HEK293T (cell line): ENCODE data around the gene RPSA.
"Not testable (repeated sequence)": the region's sequence is repeated elsewhere in the genome, so short reads cannot be mapped to it uniquely, and the experiment has no call there.

Experiments used
- CTCF ChIA-PET: fragments of 350-600 bp; formaldehyde crosslinking; extraction: SDS; loops from one replicate; lab custom pipeline; 2021; ENCODE audit warnings: antibody characterized with exemption, inconsistent platforms; lab: Yijun Ruan, JAX
- POLR2A ChIA-PET: fragments of 350-600 bp; formaldehyde crosslinking; extraction: SDS; loops from one replicate; lab custom pipeline; 2020; ENCODE audit warnings: antibody characterized with exemption, inconsistent platforms; lab: Yijun Ruan, JAX
- DNase-seq: peaks from one replicate; pipeline ENCODE4 v3.0.0; 2012; ENCODE audit warnings: mixed read lengths; ENCODE audit errors: extremely low spot score
- ARNT ChIP-seq: fragments of 450-650 bp; IDR thresholded peaks from 2 replicates; pipeline ENCODE4 v1.6.1; 2017; ENCODE audit warnings: mild to moderate bottlenecking
- BHLHE40 ChIP-seq: fragments of 450-650 bp; IDR thresholded peaks from 2 replicates; pipeline ENCODE4 v1.6.1; 2016; ENCODE audit warnings: mild to moderate bottlenecking, moderate library complexity, borderline replicate concordance
- CTBP1 ChIP-seq: fragments of 450-650 bp; IDR thresholded peaks from 2 replicates; pipeline ENCODE4 v1.6.1; 2016; ENCODE audit warnings: borderline replicate concordance
- ELF4 ChIP-seq: fragments of 450-650 bp; IDR thresholded peaks from 2 replicates; pipeline ENCODE4 v1.6.1; 2017; ENCODE audit warnings: antibody characterized with exemption
- FOXA1 ChIP-seq: fragments of 450-650 bp; IDR thresholded peaks from 2 replicates; pipeline ENCODE4 v1.6.1; 2016; ENCODE audit warnings: mild to moderate bottlenecking
- FOXK2 ChIP-seq: fragments of 450-650 bp; IDR thresholded peaks from 2 replicates; pipeline ENCODE4 v1.6.1; 2016; ENCODE audit warnings: mild to moderate bottlenecking
- FOXM1 ChIP-seq: fragments of 450-650 bp; IDR thresholded peaks from 2 replicates; pipeline ENCODE4 v1.6.1; 2017; ENCODE audit warnings: mild to moderate bottlenecking, borderline replicate concordance
- HDGF ChIP-seq: fragments of 450-650 bp; IDR thresholded peaks from 2 replicates; pipeline ENCODE4 v1.6.1; 2017; ENCODE audit warnings: antibody characterized with exemption, borderline replicate concordance
- L3MBTL2 ChIP-seq: fragments of 450-650 bp; conservative IDR thresholded peaks from 2 replicates; pipeline ENCODE4 v1.6.1; 2016; ENCODE audit warnings: mild to moderate bottlenecking
- LEF1 ChIP-seq: fragments of 450-650 bp; IDR thresholded peaks from 2 replicates; pipeline ENCODE4 v1.6.1; 2017; ENCODE audit warnings: mild to moderate bottlenecking, borderline replicate concordance
- NFRKB ChIP-seq: fragments of 450-650 bp; IDR thresholded peaks from 2 replicates; pipeline ENCODE4 v1.6.1; 2016; ENCODE audit warnings: mild to moderate bottlenecking, moderate library complexity
- SP1 ChIP-seq: fragments of 450-650 bp; IDR thresholded peaks from 2 replicates; pipeline ENCODE4 v1.6.1; 2017
- SUZ12 ChIP-seq: fragments of 450-650 bp; IDR thresholded peaks from 2 replicates; pipeline ENCODE4 v1.6.1; 2016; ENCODE audit warnings: mild to moderate bottlenecking
- TARDBP ChIP-seq: fragments of 450-650 bp; IDR thresholded peaks from 2 replicates; pipeline ENCODE4 v1.6.1; 2016
- ZNF384 ChIP-seq: fragments of 450-650 bp; IDR thresholded peaks from 2 replicates; pipeline ENCODE4 v1.6.1; 2016
- TF ChIP-seq, protein P1 (sequence below): fragments of 450-650 bp; IDR thresholded peaks from 2 replicates; pipeline ENCODE4 v1.6.1; 2016

Gene RPSA

DNA sequence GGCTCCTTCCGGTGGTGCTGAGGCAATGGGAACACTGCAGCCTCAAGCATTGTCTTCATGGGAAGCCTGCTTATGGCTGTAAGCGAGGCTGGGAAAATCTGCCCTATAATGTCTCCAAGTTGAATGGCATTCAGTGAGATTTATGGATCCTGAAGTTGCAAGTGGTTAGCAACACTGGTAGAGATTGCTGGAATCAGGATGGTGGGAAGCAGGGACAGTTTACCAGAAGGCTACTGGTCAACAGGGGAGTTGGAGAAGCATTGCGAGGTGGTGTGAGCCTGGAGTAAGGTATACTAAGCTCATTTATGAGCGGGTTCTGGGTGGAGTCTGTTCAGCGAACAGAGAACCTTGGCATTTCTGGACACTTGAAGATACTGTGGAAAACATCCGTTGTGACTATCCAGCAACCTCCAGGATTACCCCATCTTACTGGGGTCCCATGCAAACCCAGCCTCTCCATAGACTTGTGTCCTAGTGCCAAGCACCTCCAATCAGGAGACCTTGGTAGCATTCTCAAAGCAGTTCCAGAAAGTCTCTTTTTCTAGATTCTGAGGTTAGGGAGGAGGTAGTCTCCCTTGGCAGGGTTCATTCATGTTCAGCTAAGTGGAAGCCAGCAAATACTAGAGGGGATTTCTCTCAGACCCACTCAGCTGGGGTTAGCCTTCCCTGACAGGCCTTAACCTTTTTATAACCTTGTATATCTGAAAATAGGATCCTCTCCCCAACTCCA is 7.3 kb downstream of the RPSA start:
- CTCF ChIA-PET = interaction anchor here (1.0 kb wide), 1 partner anchor 85 kb away, joined by 4 read pairs; no protein-coding TSS in a partner anchor
- TF ChIP-seq, protein P1, sequence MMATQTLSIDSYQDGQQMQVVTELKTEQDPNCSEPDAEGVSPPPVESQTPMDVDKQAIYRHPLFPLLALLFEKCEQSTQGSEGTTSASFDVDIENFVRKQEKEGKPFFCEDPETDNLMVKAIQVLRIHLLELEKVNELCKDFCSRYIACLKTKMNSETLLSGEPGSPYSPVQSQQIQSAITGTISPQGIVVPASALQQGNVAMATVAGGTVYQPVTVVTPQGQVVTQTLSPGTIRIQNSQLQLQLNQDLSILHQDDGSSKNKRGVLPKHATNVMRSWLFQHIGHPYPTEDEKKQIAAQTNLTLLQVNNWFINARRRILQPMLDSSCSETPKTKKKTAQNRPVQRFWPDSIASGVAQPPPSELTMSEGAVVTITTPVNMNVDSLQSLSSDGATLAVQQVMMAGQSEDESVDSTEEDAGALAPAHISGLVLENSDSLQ = peak; percentile 43; the same call in 1 of the 2 replicates
- TF ChIP-seq L3MBTL2 = no peak
- no peak for TF ChIP-seq ELF4
- no peak for TF ChIP-seq SP1
- DNase-seq = no peak
- POLR2A ChIA-PET = no interaction called here

DNA sequence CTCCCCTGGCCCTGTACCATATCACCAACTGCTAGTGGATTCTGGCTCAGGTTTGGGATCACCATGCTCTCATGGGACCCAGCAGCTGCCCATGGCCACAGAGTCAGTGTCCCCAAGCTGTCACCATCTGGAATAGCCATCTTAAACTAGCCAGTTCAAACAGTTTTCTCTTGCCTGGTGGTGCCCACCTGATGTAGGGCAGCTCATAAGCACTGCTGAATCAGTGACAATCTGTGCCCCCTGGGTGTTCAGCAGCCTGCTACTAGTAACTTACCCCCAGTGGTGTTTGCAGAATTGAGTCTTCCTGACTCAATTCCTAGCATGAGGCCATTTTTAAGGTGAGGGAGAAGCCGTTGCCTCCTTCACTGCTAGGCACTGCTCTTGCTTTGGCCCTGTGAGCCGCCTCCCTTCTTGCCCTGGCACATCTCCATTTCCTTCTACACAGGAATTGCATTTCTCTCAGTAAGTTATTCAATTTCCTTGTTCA is 7.9 kb downstream of the RPSA start:
- ChIA-PET CTCF (interaction anchor here (1.4 kb wide), 2 partner anchors 33 to 85 kb away, joined by 5 to 6 read pairs; no protein-coding TSS in a partner anchor), POLR2A (interaction anchor here (3.9 kb wide), 1 partner anchor 8 kb away, joined by 19 read pairs; the partner anchor contains the start of gene RPSA)
- no peak for DNase-seq
- TF ChIP-seq NFRKB = no peak
- TF ChIP-seq CTBP1 = no peak
- no peak for TF ChIP-seq SP1
- TF ChIP-seq TARDBP = no peak
- TF ChIP-seq LEF1 = no peak
- no peak for TF ChIP-seq FOXM1
- no peak for TF ChIP-seq ARNT
- TF ChIP-seq SUZ12 = no peak
- TF ChIP-seq L3MBTL2 = no peak
- TF ChIP-seq FOXK2 = no peak

DNA sequence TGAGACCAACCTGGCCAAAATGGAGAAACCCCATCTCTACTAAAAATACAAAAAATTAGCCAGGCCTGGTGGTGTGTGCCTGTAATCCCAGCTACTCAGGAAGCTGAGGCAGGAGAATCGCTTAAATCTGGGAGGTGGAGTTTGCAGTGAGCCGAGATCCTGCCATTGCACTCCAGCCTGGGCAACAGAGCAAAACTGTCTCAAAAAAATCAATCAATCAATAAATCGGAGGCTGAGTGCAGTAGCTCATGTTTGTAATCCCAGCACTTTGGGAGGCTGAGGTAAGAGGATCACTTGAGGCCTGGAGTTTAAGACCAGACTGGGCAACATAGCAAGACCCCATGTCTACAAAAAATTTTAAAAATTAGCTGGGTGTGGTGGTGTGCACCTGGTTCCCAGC is 8.8 kb downstream of the RPSA start:
- not testable (repeated sequence) for DNase-seq
- CTCF ChIA-PET = interaction anchor here (1.4 kb wide), 2 partner anchors 33 to 84 kb away, joined by 5 to 6 read pairs; no protein-coding TSS in a partner anchor
- POLR2A ChIA-PET = interaction anchor here (3.9 kb wide), 1 partner anchor 8 kb away, joined by 19 read pairs; the partner anchor contains the start of gene RPSA

DNA sequence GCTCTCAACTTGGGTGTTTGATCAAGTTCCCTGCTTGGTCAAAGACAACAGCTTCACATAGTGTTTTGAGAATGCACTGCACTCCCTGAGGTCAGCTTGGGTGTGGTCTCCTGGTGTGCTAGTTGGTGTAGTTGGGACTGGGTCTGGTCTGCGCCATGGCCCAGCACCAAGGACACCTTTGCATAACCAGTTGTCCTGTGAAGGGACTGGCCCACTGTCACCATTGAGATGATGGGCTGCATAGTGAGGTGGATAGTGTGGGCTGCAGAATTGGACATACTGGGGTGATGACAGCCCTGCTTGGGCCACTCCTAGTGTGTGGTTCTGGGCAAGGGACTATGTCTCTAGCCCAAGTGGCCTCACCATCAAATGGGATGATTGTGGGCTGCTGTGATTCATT is 9.5 kb downstream of the RPSA start:
- ChIA-PET CTCF (interaction anchor here (1.4 to 1.5 kb wide), 2 partner anchors 83 kb away, joined by 6 read pairs; no protein-coding TSS in a partner anchor), POLR2A (interaction anchor here (3.9 kb wide), 1 partner anchor 9 kb away, joined by 19 read pairs; the partner anchor contains the start of gene RPSA)
- no peak; the same call in 1 of the 2 replicates for TF ChIP-seq ELF4
- TF ChIP-seq NFRKB = no peak
- TF ChIP-seq TARDBP = no peak
- no peak for TF ChIP-seq FOXA1
- no peak for TF ChIP-seq FOXK2
- TF ChIP-seq SP1 = no peak
- TF ChIP-seq SUZ12 = no peak
- TF ChIP-seq LEF1 = no peak
- no peak for TF ChIP-seq BHLHE40
- TF ChIP-seq CTBP1 = no peak
- no peak for TF ChIP-seq ARNT
- TF ChIP-seq HDGF = no peak
- TF ChIP-seq L3MBTL2 = no peak
- TF ChIP-seq, protein P1 = no peak
- no peak for TF ChIP-seq FOXM1
- no peak for TF ChIP-seq ZNF384
- DNase-seq = no peak

DNA sequence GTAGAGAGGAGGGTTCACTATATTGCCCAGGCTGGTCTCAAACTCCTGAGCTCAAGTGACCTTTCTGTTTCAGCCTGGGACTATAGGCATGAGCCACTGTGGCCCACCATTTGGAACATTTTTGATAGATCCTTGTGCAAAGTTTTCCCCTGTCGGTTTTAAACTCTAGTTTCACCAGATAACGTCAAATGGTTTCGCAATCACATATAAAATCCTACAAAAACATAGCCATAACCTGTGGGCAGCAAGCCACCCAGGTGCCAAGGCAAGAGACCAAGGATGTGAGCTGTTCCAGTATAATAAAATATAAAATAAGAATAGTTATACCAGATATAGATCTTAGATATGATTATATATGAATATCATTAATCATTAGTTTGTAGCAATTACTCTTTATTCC is 10.5 kb downstream of the RPSA start:
- ChIA-PET POLR2A (interaction anchor here (3.9 kb wide), 1 partner anchor 10 kb away, joined by 19 read pairs; the partner anchor contains the start of gene RPSA), CTCF (interaction anchor here (1.3 to 1.5 kb wide), 2 partner anchors 39 to 82 kb away, joined by 6 read pairs; no protein-coding TSS in a partner anchor)
- DNase-seq = not testable (repeated sequence)

DNA sequence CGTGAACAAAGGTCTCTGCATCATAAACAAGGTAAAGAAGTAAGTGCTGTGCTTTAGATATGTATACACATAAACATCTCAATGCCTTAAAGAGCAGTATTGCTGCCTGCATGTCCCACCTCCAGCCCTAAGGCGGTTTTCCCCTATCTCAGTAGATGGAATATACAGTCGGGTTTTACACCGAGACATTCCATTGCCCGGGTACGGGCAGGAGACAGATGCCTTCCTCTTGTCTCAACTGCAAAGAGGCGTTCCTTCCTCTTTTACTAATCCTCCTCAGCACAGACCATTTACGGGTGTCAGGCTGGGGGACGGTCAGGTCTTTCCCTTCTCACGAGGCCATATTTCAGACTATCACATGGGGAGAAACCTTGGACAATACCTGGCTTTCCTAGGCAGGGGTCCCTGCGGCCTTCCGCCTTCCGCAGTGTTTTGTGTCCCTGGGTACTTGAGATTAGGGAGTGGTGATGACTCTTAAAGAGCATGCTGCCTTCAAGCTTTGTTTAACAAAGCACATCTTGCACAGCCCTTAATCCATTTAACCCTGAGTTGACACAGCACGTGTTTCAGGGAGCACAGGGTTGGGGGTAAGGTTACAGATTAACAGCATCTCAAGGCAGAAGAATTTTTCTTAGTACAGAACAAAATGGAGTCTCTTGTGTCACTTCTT is 12.2 kb downstream of the RPSA start:
- POLR2A ChIA-PET, DNase-seq: not testable (repeated sequence)

DNA sequence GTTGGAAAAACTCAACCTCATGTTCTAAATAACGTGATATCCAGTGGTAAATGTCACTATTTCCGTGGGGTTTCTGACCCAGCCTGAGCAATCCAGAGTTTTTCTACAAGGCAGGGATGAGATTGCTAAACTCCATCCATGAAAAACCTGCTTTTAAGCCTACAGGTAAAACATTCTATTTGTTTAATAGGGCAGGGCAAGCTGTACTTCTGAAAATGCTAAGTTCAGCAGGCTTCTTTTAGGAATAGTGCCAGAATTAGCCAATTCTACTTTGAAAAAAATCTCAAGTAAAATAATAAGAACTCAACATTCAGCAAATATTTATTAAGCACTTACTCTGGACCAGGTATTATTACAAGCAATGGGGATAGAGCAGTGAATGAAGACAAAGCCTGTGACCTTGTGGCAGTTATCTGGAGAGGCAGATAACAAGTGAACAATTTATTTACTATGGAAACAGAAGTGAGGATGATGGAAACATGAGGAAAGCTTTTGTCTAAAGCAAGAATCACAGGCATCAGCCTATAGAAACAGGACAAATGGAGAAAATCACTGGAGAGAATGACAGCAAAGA is 13.3 kb downstream of the RPSA start:
- no peak for TF ChIP-seq ZNF384
- no peak for TF ChIP-seq FOXA1
- TF ChIP-seq FOXM1 = no peak
- no peak for TF ChIP-seq ELF4
- no peak for TF ChIP-seq SP1
- no peak for TF ChIP-seq L3MBTL2
- no peak for TF ChIP-seq TARDBP
- DNase-seq = no peak
- CTCF ChIA-PET = no interaction called here
- POLR2A ChIA-PET = no interaction called here

More for the DNA sequence above, 12.2 kb downstream of the RPSA start:
- CTCF ChIA-PET = not testable (repeated sequence)
